HG03066 (cell line): ENCODE data around the gene CARM1.

Experiments
- ATAC-seq: cut with Tn5 transposase; IDR thresholded peaks from one replicate; pipeline ENCODE4 v1.9.1; 2021; ENCODE audit warnings: low read depth; ENCODE audit not compliant: unreplicated experiment

Gene CARM1

DNA sequence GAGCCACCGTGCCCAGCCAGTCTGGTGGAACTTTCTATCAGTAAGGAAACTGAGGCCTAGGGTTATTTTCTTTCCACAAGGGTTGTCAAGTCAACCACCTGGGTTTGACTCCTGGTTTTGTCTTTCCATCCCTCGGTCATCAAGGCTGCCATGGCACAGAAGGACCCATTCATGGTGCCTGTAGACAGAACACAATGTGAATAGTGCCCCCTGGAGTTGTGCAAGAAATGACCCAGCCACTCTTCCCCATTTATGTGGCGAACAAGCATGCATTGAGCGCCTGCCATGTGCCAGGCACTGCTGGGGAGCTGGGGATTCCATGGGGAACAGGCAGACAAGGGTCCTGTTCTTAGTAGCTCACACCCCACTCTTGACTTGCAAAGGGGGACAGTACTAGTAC lies 93.5 kb downstream of the CARM1 start:
- no peak for ATAC-seq

DNA sequence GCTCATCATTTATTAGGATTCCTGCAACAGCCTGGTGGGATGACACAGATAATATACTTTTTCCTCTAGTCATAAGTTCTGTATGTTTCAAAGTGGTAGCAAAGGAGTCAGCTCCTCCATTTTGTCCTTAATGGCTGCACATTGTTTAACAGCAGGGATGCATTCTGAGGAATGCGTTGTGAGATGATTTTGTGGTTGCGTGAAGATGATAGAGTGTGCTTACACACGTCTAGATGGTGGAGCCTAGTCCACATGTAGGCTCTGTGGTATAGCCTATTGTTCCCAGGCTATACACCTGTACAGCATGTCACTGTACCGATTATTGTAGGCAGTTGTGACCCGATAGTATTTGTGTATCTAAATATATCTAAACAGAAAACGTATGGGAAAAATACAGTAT lies 94.0 kb downstream of the CARM1 start:
- no peak for ATAC-seq

DNA sequence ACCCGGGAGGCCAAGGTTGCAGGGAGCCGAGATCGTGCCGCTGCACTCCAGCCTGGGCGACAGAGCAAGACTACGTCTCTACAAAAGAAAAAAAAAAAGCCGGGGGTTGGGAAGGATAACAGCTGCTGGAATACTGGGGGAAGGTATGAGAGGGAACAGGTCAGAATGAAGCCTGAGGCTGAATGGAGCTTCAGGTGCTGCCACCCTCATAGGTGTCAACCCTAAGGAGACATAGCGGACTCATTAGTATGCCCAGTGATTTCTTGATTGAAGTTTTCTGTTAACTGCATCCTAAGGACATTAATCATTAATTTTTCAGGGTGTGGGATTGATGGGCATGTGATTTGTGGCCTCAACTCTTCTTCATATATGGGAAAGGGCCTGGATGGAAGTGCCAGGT lies 95.5 kb downstream of the CARM1 start:
- ATAC-seq = no peak

DNA sequence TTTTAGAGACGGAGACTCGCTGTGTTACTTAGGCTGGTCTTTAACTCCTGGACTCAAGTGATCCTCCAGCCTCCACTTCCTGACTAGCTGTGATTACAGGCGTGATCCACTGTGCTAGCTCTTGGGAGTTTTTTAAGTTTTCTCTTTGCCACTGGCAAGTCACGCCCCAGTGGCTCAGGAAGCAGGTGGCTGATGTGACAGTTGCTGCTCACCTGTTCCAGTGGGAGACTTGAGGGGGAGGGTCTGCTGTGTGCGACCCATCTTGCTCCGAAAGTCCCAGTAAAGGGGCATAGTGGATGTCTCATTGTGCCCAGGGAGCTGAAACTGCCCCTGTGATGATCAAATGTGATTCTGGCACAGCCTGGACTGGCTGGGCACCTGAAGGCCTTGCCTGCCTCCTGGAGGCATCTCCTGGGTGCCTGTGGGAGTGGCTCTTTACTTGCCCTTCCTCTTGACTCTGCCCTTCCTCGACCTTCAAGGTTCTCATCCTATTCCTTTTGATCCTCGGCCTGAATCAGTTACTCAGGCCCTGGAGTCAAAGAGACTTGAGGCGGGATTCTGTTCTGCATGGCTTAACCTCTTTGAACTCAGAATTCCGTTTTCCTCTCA lies 97.3 kb downstream of the CARM1 start:
- ATAC-seq = no peak

DNA sequence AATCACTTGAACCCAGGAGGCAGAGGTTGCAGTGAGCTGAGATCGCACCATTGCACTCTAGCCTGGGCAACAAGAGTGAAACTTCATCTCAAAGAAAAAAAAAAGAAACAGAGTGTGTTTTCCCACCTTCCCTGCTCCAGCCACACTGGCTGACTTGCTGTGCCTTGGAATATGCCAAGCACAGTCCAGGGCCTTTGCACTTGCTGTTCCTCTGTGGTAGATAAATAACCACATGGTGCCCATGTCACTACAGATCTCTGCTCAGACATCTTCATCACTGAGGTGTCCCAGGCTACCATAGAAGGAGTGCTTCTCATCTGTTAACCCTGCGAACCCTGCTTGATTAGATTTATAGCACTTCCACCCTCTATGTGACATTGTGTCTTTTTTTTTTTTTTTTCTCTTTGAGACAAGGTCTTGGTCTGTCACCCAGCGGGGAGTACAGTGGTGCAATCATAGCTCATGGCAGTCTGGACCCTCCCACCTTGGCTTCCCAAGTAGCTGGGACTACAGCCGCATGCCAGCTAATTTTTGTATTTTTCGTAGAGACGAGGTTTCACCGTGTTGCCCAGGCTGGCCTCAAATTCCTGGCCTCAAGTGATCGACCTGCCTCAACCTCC lies 99.9 kb downstream of the CARM1 start:
- no peak for ATAC-seq
